WERI-Rb-1 (cell line): ENCODE measurements around the gene CDH4.

ENCODE experiments used
- DNase-seq: peaks from one replicate; pipeline ENCODE4 v3.0.0-alpha.2; 2020
- H3K27ac ChIP-seq: fragments of 250-450 bp; sonication (Bioruptor Pico); 2 replicates; pipeline ENCODE4 v1.5.1; 2020; ENCODE audit warnings: mild to moderate bottlenecking, moderate library complexity
- H3K27me3 ChIP-seq: fragments of 250-450 bp; sonication (Bioruptor Pico); 2 replicates; pipeline ENCODE4 v1.5.1; 2021; ENCODE audit warnings: mild to moderate bottlenecking, low read depth, moderate library complexity; ENCODE audit not compliant: insufficient read depth, severe bottlenecking
- H3K36me3 ChIP-seq: fragments of 250-450 bp; sonication (Bioruptor Pico); 2 replicates; pipeline ENCODE4 v1.5.1; 2020; ENCODE audit warnings: mild to moderate bottlenecking, moderate library complexity
- H3K4me3 ChIP-seq: 2 replicates; pipeline ENCODE4 v1.5.1; 2011; ENCODE audit warnings: low read depth, mild to moderate bottlenecking, control low read depth, low read length
- H3K9me3 ChIP-seq: fragments of 250-450 bp; sonication (Bioruptor Pico); 2 replicates; pipeline ENCODE4 v1.5.1; 2021; ENCODE audit warnings: mild to moderate bottlenecking, moderate library complexity; ENCODE audit not compliant: severe bottlenecking
- TF ChIP-seq, protein P1 (sequence below): IDR thresholded peaks from 2 replicates; pipeline ENCODE4 v1.5.1; 2011; ENCODE audit warnings: low read depth, mild to moderate bottlenecking, control low read depth, inconsistent platforms, low read length

CDH4 gene

DNA sequence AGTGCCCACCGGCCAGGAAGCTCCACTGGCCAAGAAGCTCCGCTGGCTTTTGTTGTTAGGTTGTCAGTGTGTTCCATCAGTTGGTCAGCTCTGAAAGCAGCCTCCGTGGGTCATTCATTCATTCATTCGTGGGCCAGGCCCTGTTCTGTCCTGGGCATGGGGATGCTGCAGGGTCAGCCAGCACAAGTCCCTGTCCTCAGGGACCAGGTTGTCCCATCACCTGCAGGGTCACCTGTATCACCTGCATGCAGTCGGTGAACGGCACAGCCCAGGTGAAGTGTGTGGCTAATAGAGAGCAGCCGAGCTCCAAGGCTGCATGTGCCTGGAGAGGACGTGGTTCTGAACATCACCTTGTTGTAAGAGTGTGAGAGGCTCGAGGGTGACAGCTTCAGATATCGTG is 403.5 kb downstream of the CDH4 start:
- Histone ChIP-seq H3K9me3 (no peaks in the 10 kb centered on the region), H3K27me3 (peaks cover 78% of the 10 kb centered on the region), H3K27ac (no peak overlapping the region), H3K4me3 (no peak overlapping the region), H3K36me3 (no peaks in the 10 kb centered on the region)
- DNase-seq: no peak
- TF ChIP-seq, protein P1, sequence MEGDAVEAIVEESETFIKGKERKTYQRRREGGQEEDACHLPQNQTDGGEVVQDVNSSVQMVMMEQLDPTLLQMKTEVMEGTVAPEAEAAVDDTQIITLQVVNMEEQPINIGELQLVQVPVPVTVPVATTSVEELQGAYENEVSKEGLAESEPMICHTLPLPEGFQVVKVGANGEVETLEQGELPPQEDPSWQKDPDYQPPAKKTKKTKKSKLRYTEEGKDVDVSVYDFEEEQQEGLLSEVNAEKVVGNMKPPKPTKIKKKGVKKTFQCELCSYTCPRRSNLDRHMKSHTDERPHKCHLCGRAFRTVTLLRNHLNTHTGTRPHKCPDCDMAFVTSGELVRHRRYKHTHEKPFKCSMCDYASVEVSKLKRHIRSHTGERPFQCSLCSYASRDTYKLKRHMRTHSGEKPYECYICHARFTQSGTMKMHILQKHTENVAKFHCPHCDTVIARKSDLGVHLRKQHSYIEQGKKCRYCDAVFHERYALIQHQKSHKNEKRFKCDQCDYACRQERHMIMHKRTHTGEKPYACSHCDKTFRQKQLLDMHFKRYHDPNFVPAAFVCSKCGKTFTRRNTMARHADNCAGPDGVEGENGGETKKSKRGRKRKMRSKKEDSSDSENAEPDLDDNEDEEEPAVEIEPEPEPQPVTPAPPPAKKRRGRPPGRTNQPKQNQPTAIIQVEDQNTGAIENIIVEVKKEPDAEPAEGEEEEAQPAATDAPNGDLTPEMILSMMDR: no peak

DNA sequence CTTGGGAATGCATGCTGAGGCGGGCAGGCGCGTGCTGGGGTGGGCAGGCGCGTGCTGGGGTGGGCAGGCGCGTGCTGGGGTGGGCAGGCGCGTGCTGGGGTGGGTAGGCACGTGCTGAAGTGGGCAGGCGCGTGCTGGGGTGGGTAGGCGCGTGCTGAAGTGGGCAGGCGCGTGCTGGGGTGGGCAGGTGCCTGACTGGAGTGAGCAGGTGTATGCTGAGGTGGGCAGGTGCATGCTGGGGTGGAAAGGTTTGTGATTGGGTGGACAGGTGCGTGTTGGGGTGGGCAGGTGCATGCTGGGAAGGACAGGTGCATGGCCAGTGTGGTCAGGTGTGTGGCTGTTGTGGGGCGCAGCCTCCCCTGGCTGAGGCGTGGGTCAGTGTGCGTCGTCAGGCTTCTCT is 404.1 kb downstream of the CDH4 start:
- H3K9me3 ChIP-seq: no peaks in the 10 kb centered on the region
- no peak overlapping the region for H3K4me3 ChIP-seq
- no peak overlapping the region for H3K27ac ChIP-seq
- peaks cover 78% of the 10 kb centered on the region for H3K27me3 ChIP-seq
- H3K36me3 ChIP-seq: no peaks in the 10 kb centered on the region
- no peak for DNase-seq
- TF ChIP-seq, protein P1: no peak

DNA sequence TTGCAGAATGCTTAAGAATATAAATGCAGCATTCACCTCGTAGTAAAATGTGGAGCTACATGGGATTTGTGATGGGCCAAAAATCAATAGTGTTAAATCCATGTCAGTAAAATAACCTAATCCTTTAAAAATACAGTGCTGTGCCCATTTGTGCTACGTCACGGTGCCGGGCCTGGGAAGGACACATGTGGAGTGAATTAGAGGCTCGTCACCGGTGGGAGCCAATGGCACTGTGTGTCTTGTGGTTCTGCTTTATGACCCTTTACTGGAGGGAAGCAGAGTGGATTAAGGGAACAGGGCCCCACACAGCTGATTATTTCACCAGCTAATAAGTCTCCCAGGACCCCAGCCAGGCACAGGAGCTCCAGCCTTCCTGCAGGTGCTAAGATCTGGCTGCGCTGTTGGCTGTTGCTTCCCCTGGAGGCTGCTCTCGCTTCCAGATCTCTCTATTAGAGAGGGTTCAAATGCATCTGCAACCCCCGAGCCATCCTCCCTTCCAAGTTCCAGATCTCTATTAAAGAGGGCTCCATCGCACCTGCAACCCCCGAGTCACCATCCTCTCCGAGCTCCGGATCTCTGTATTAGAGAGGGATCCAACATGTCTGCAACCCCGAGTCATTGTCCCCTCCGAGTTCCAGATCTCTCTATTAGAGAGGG is 405.8 kb downstream of the CDH4 start:
- DNase-seq: no peak
- no peaks in the 10 kb centered on the region for H3K36me3 ChIP-seq
- TF ChIP-seq, protein P1: no peak
- no peaks in the 10 kb centered on the region for H3K9me3 ChIP-seq
- H3K4me3 ChIP-seq: no peak overlapping the region
- H3K27ac ChIP-seq: no peak overlapping the region
- peaks cover 79% of the 10 kb centered on the region for H3K27me3 ChIP-seq

DNA sequence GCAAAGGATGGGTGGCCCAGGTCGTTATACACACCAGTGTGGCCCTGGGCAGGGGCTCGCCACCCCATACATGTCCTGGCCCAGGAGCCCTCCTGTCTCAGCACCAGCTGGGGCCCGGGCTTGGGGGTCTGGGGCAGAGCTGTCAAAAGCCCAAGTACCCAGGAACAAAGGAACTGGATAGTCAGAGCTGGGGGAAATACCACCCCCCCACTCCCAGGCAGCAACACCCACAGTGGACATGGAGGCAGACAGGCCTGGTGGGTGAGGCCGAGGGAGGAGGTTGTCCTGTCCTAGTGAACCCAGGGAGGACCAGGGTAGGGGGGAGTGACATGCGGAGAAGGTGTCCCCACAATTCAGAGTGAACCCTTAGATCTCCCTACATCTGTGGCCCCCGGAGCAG is 406.5 kb downstream of the CDH4 start:
- H3K27ac ChIP-seq: no peak overlapping the region
- TF ChIP-seq, protein P1: no peak

DNA sequence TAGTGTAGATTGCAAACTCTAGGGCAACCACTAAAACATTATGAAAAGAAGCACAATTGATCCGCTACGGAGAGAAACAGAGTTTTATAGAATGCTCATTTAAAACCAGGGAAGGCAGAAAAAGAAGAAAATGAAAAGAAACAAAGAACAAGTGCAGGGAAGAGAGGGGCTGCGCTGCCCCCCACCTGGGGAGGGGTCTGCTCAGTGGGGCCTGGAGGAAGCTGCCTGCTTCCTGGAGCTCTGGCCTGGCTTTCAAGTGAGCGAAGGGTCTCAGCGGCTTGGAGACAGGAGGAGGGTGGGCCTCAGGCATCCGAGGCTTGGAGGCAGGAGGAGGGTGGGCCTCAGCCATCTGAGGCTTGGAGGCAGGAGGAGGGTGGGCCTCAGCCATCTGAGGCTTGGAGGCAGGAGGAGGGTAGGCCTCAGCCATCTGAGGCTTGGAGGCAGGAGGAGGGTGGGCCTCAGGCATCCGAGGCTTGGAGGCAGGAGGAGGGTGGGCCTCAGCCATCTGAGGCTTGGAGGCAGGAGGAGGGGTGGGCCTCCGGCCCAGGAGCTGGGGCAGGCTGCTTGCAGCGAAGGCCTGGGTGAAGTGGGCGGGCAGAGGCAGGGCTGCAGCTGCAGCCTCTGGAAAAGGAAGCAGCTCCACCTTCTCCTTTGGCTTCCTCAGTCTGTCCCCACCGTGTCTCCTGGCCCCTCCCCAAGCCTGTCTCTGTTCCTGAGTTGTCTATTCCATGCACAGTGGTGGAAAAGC is 407.4 kb downstream of the CDH4 start:
- DNase-seq: no peak
- Histone ChIP-seq H3K9me3 (no peaks in the 10 kb centered on the region), H3K36me3 (no peaks in the 10 kb centered on the region), H3K4me3 (no peak overlapping the region), H3K27me3 (peaks cover 91% of the 10 kb centered on the region), H3K27ac (no peak overlapping the region)
- TF ChIP-seq, protein P1: no peak

More for the DNA sequence above, 406.5 kb downstream of the CDH4 start:
- Histone ChIP-seq H3K9me3 (no peaks in the 10 kb centered on the region), H3K4me3 (no peak overlapping the region), H3K36me3 (no peaks in the 10 kb centered on the region), H3K27me3 (peaks cover 86% of the 10 kb centered on the region)
- DNase-seq: no peak
